IMR-90 (cell line): ENCODE data around the gene ZNF547. TPM values are rescaled to one million over a fixed set of nuclear protein-coding genes. Genes with fewer than 3 reads are reported as not detected.
"Not testable (repeated sequence)": the region's sequence is repeated elsewhere in the genome, so short reads cannot be mapped to it uniquely, and the experiment has no call there.

ENCODE experiments used
- ATAC-seq: fragments of 200-7000 bp; cut with Tn5 transposase; 2 replicates; pipeline ENCODE4 v1.9.1; 2020; ENCODE audit warnings: low read depth, mild to moderate bottlenecking, moderate library complexity
- BruUV-seq: library from RNA; stranded (reverse); fragments of 400-500 nt; replicated peaks from 2 replicates; lab custom pipeline; 2021; lab: Mats Ljungman, UMichigan
- CTCF ChIA-PET: fragments of 300-600 bp; formaldehyde crosslinking; extraction: SDS; loops from one replicate; lab custom pipeline; 2021; ENCODE audit warnings: antibody characterized with exemption; lab: Yijun Ruan, JAX
- POLR2A ChIA-PET: fragments of 300-600 bp; sonication (Branson Sonifier 250); formaldehyde crosslinking; loops from one replicate; lab custom pipeline; 2022; ENCODE audit warnings: antibody characterized with exemption; ENCODE audit not compliant: unreplicated experiment; lab: Charles Lee
- DNase-seq: peaks from one replicate; pipeline ENCODE4 v3.0.0; 2013
- H2AFZ ChIP-seq: replicated peaks from 2 replicates; pipeline ENCODE3; 2013; ENCODE audit warnings: low read length, mild to moderate bottlenecking; ENCODE audit not compliant: poor library complexity
- H2AK5ac ChIP-seq: 2 replicates; pipeline ENCODE4 v1.6.1; 2013; ENCODE audit warnings: low read depth, low read length, inconsistent platforms
- H2AK9ac ChIP-seq: replicated peaks from 2 replicates; pipeline ENCODE3; 2013; ENCODE audit warnings: mild to moderate bottlenecking, low read depth, low read length, moderate library complexity; ENCODE audit not compliant: poor library complexity
- H2BK120ac ChIP-seq: 2 replicates; pipeline ENCODE4 v1.6.1; 2013; ENCODE audit warnings: low read depth, low read length, inconsistent platforms
- H2BK15ac ChIP-seq: 3 replicates; pipeline ENCODE4 v1.6.1; 2013; ENCODE audit warnings: low read depth, low read length, inconsistent platforms
- H2BK20ac ChIP-seq: 2 replicates; pipeline ENCODE4 v1.6.1; 2013; ENCODE audit warnings: low read depth, mild to moderate bottlenecking, inconsistent platforms, low read length, moderate library complexity
- H2BK5ac ChIP-seq: 2 replicates; pipeline ENCODE4 v1.6.1; 2013; ENCODE audit warnings: mild to moderate bottlenecking, low read depth, low read length, inconsistent platforms; ENCODE audit not compliant: poor library complexity, severe bottlenecking
- H3K14ac ChIP-seq: replicated peaks from 2 replicates; pipeline ENCODE4 v1.6.1; 2013; ENCODE audit warnings: low read depth, low read length, inconsistent platforms
- H3K18ac ChIP-seq: 2 replicates; pipeline ENCODE4 v1.6.1; 2013; ENCODE audit warnings: low read depth, low read length, control low read depth
- H3K23ac ChIP-seq: 2 replicates; pipeline ENCODE4 v1.6.1; 2013; ENCODE audit warnings: low read depth, low read length, inconsistent platforms
- H3K27ac ChIP-seq: 2 replicates; pipeline ENCODE4 v1.5.1; 2013; ENCODE audit warnings: mild to moderate bottlenecking, control low read depth, low read length; ENCODE audit not compliant: insufficient read depth
- H3K27me3 ChIP-seq: 2 replicates; pipeline ENCODE4 v1.6.1; 2013; ENCODE audit warnings: low read length; ENCODE audit not compliant: control insufficient read depth, insufficient read depth
- H3K36me3 ChIP-seq: 2 replicates; pipeline ENCODE4 v1.6.1; 2013; ENCODE audit warnings: low read length, mixed read lengths; ENCODE audit not compliant: control insufficient read depth, insufficient read depth
- H3K4ac ChIP-seq: 2 replicates; pipeline ENCODE4 v1.6.1; 2013; ENCODE audit warnings: low read depth, low read length, inconsistent platforms
- H3K4me1 ChIP-seq: 2 replicates; pipeline ENCODE4 v1.6.1; 2013; ENCODE audit warnings: low read length, mixed read lengths; ENCODE audit not compliant: control insufficient read depth, insufficient read depth
- H3K4me2 ChIP-seq: 2 replicates; pipeline ENCODE4 v1.6.1; 2013; ENCODE audit warnings: low read depth, mild to moderate bottlenecking, control low read depth, low read length, moderate library complexity
- H3K4me3 ChIP-seq: 2 replicates; pipeline ENCODE4 v1.5.1; 2013; ENCODE audit warnings: low read depth, mild to moderate bottlenecking, control low read depth, low read length, moderate library complexity; ENCODE audit not compliant: insufficient read depth
- H3K56ac ChIP-seq: 2 replicates; pipeline ENCODE4 v1.6.1; 2013; ENCODE audit warnings: low read length, inconsistent platforms; ENCODE audit not compliant: insufficient read depth; ENCODE audit errors: extremely low read depth
- H3K79me1 ChIP-seq, 2 experiments: 2 replicates each; pipeline ENCODE4 v1.6.1; 2013; ENCODE audit warnings: low read length in 2 of 2, inconsistent platforms in 1 of 2, low read depth in 1 of 2
- H3K9ac ChIP-seq: 2 replicates; pipeline ENCODE4 v1.6.1; 2013; ENCODE audit warnings: low read depth, low read length, control low read depth
- H3K9me1 ChIP-seq: 2 replicates; pipeline ENCODE4 v1.6.1; 2013; ENCODE audit warnings: low read length, inconsistent platforms; ENCODE audit not compliant: insufficient read depth
- H3K9me3 ChIP-seq: 2 replicates; pipeline ENCODE4 v1.6.1; 2013; ENCODE audit warnings: low read length; ENCODE audit not compliant: control insufficient read depth, insufficient read depth
- H4K20me1 ChIP-seq: 2 replicates; pipeline ENCODE4 v1.6.1; 2013; ENCODE audit warnings: low read length, inconsistent platforms; ENCODE audit not compliant: insufficient read depth
- H4K5ac ChIP-seq: 2 replicates; pipeline ENCODE4 v1.6.1; 2013; ENCODE audit warnings: mild to moderate bottlenecking, low read depth, low read length, control low read depth
- H4K8ac ChIP-seq, 2 experiments: 2 replicates each; pipeline ENCODE4 v1.6.1; 2013; ENCODE audit warnings: low read depth in 2 of 2, low read length in 2 of 2, control low read depth in 1 of 2, inconsistent platforms in 1 of 2
- H4K91ac ChIP-seq: 2 replicates; pipeline ENCODE4 v1.6.1; 2013; ENCODE audit warnings: low read depth, low read length, inconsistent platforms; ENCODE audit not compliant: insufficient read depth
- MAFK ChIP-seq: IDR thresholded peaks from 2 replicates; pipeline ENCODE4 v1.6.1; 2012; ENCODE audit warnings: low read depth, low read length, improper control_type of control experiment
- WGBS, 2 experiments: methylation state at CpG; one replicate each; pipeline versions ENCODE4 v1.1.5 to v1.1.7; 2013; ENCODE audit warnings: missing lambda C conversion rate in 2 of 2; ENCODE audit not compliant: insufficient read length in 1 of 2; ENCODE audit errors: extremely low coverage in 2 of 2; 5-methylcytosine and 5-hydroxymethylcytosine counted together
- dilution Hi-C: fragments of 300-500 bp; cut with HindIII; formaldehyde crosslinking; loops from one replicate; pipeline ENCODE4 v1.14.3; 2018; ENCODE audit warnings: low sequenced_read_pairs; ENCODE audit not compliant: unreplicated experiment
- in situ Hi-C: fragments of 300-500 bp; cut with MboI; formaldehyde crosslinking; loops from 3 replicates; pipeline ENCODE4 v1.14.3; 2019; ENCODE audit warnings: low sequenced_read_pairs, inconsistent platforms, mixed read lengths
- intact Hi-C: fragments of 100-400 bp; cut with micrococcal nuclease; formaldehyde crosslinking; loops from 2 replicates; pipeline ENCODE4 v1.10.0; 2022
- polyA plus RNA-seq, 3 experiments: library from polyadenylated mRNA; depleted of rRNA; stranded (reverse); fragments of >200 nt; gene quantifications; 2 replicates each; pipeline ENCODE4 v1.2.3, GENCODE V29; 2012; ENCODE audit warnings: low replicate concordance in 1 of 3
- total RNA-seq: library from RNA; depleted of rRNA; stranded (reverse); fragments of >200 nt; gene quantifications from 2 replicates; pipeline ENCODE4 v1.2.3, GENCODE V29; 2012

The ZNF547 gene
- total and polyA plus RNA-seq, 2 of the 4 experiments (the other 2 are of a cell fraction): 2.1 to 5.6 TPM

DNA sequence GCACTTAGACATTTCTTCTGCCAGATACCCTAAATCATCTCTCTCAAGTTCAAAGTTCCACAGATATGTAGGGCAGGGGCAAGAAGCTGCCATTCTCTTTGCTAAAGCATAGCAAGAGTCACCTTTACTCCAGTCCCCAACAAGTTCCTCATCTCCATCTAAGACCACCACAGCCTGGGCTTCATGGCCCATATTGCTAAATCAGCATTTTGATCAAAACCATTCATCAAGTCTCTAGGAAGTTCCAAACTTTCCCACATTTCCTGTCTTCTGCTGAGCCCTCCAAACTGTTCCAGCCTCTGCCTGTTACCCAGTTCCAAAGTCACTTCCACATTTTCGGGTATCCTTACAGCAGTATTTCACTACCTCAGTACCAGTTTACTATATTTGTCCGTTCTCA lies 11.3 kb downstream of the ZNF547 start:
- POLR2A ChIA-PET, CTCF ChIA-PET: not testable (repeated sequence)

More for the DNA sequence above, 11.3 kb downstream of the ZNF547 start:
- H3K27ac ChIP-seq, H3K23ac ChIP-seq, H2BK120ac ChIP-seq, H4K20me1 ChIP-seq, H2AK9ac ChIP-seq, H2BK20ac ChIP-seq, H3K14ac ChIP-seq, BruUV-seq, DNase-seq, H3K4me3 ChIP-seq, H2AFZ ChIP-seq, dilution Hi-C loops, H4K8ac ChIP-seq, H2BK15ac ChIP-seq, H4K91ac ChIP-seq, H3K4ac ChIP-seq, H3K79me1 ChIP-seq, intact Hi-C loops, H3K56ac ChIP-seq, H3K27me3 ChIP-seq, H3K4me1 ChIP-seq, H2AK5ac ChIP-seq, H3K4me2 ChIP-seq, H3K9ac ChIP-seq, ATAC-seq, H2BK5ac ChIP-seq, H3K18ac ChIP-seq, H4K5ac ChIP-seq, H3K9me1 ChIP-seq: not testable (repeated sequence)
- in situ Hi-C loops: loop anchor here (25.0 kb wide), 1 partner anchor 962 kb away; the partner anchor contains the start of gene ZNF583
- Histone ChIP-seq H3K9me3 (peaks cover 38% of the 10 kb centered on the region), H3K36me3 (peaks cover 56% of the 10 kb centered on the region)
- TF ChIP-seq MAFK: peak; percentile 78
- WGBS, 2 experiments: no CpG with 5 or more reads among the region's 2 CpGs
